Measurements from ENCODE around the gene KDM6B.
A peak's percentile ranks its signal among the peaks of the same experiment; 100 is the strongest.

The KDM6B gene

GRCh38 chr17:7852919-7853690 is 19.1 kb downstream of the KDM6B start:
- no peak overlapping the region for H3K4me3 ChIP-seq (ENCODE audit: low read length)
- no CpG with 5 or more reads among the region's 51 CpGs for WGBS (ENCODE audit: insufficient coverage, insufficient read length)
- H3K36me3 ChIP-seq (ENCODE audit: control insufficient read depth, insufficient read depth, low read length) = no peaks in the 10 kb centered on the region; the same call in 1 of the 2 replicates
- DNase-seq (ENCODE audit: low read depth, low spot score) = no peak
- peaks cover 30% of the 10 kb centered on the region for H3K27me3 ChIP-seq (ENCODE audit: control insufficient read depth, insufficient read depth, low read length)
- H3K4me1 ChIP-seq (ENCODE audit: control insufficient read depth, insufficient read depth, low read length) = peaks cover 13% of the 10 kb centered on the region
- no peaks in the 10 kb centered on the region for H3K9me3 ChIP-seq (ENCODE audit: control insufficient read depth, insufficient read depth, low read length)
- H3K27ac ChIP-seq (ENCODE audit: low read length) = no peak overlapping the region

GRCh38 chr17:7853691-7854038 is 19.6 kb downstream of the KDM6B start:
- Histone ChIP-seq H3K9me3 (ENCODE audit: control insufficient read depth, insufficient read depth, low read length) (no peaks in the 10 kb centered on the region), H3K27ac (ENCODE audit: low read length) (no peak overlapping the region), H3K36me3 (ENCODE audit: control insufficient read depth, insufficient read depth, low read length) (no peaks in the 10 kb centered on the region; the same call in 1 of the 2 replicates), H3K4me3 (ENCODE audit: low read length) (no peak overlapping the region), H3K4me1 (ENCODE audit: control insufficient read depth, insufficient read depth, low read length) (peaks cover 13% of the 10 kb centered on the region), H3K27me3 (ENCODE audit: control insufficient read depth, insufficient read depth, low read length) (peaks cover 30% of the 10 kb centered on the region)
- WGBS (ENCODE audit: insufficient coverage, insufficient read length) = no CpG with 5 or more reads among the region's 21 CpGs
- no peak for DNase-seq (ENCODE audit: low read depth, low spot score)

- H3K4me3 ChIP-seq (ENCODE audit: low read length) = no peak overlapping the region; the same call in 1 of the 2 replicates
- peaks cover 30% of the 10 kb centered on the region for H3K27me3 ChIP-seq (ENCODE audit: control insufficient read depth, insufficient read depth, low read length)
- DNase-seq (ENCODE audit: low read depth, low spot score) = no peak
- H3K4me1 ChIP-seq (ENCODE audit: control insufficient read depth, insufficient read depth, low read length) = peaks cover 14% of the 10 kb centered on the region
- H3K36me3 ChIP-seq (ENCODE audit: control insufficient read depth, insufficient read depth, low read length) = no peaks in the 10 kb centered on the region; the same call in 1 of the 2 replicates
- no peaks in the 10 kb centered on the region for H3K9me3 ChIP-seq (ENCODE audit: control insufficient read depth, insufficient read depth, low read length)
- no peak overlapping the region for H3K27ac ChIP-seq (ENCODE audit: low read length)
- no CpG with 5 or more reads among the region's 31 CpGs for WGBS (ENCODE audit: insufficient coverage, insufficient read length)
These were observed 20.2 kb downstream of the KDM6B start for GRCh38 chr17:7854078-7854777.

- peaks cover 14% of the 10 kb centered on the region for H3K4me1 ChIP-seq (ENCODE audit: control insufficient read depth, insufficient read depth, low read length)
- peaks cover 30% of the 10 kb centered on the region for H3K27me3 ChIP-seq (ENCODE audit: control insufficient read depth, insufficient read depth, low read length)
- H3K4me3 ChIP-seq (ENCODE audit: low read length) = peak within 1 kb of the TSS; percentile 8; the same call in 1 of the 2 replicates
- no peaks in the 10 kb centered on the region for H3K36me3 ChIP-seq (ENCODE audit: control insufficient read depth, insufficient read depth, low read length)
- no peak for DNase-seq (ENCODE audit: low read depth, low spot score)
- no peak within 1 kb of the TSS for H3K27ac ChIP-seq (ENCODE audit: low read length)
- no CpG with 5 or more reads among the region's 57 CpGs for WGBS (ENCODE audit: insufficient coverage, insufficient read length)
- H3K9me3 ChIP-seq (ENCODE audit: control insufficient read depth, insufficient read depth, low read length) = no peaks in the 10 kb centered on the region
These were observed 21.0 kb downstream of the KDM6B start, which contains the start of gene TMEM88 for GRCh38 chr17:7854851-7855659. Gene TMEM88, plus strand, starts transcription at chr17:7855066. Its CDS starts 9 bp downstream, at chr17:7855075.

GRCh38 chr17:7855660-7856010 is 21.6 kb downstream of the KDM6B start:
- H3K4me1 ChIP-seq (ENCODE audit: control insufficient read depth, insufficient read depth, low read length) = peaks cover 14% of the 10 kb centered on the region
- H3K4me3 ChIP-seq (ENCODE audit: low read length) = no peak overlapping the region; the same call in 1 of the 2 replicates
- WGBS (ENCODE audit: insufficient coverage, insufficient read length) = no CpG with 5 or more reads among the region's 15 CpGs
- no peaks in the 10 kb centered on the region for H3K9me3 ChIP-seq (ENCODE audit: control insufficient read depth, insufficient read depth, low read length)
- no peak for DNase-seq (ENCODE audit: low read depth, low spot score)
- H3K27me3 ChIP-seq (ENCODE audit: control insufficient read depth, insufficient read depth, low read length) = peaks cover 30% of the 10 kb centered on the region
- H3K36me3 ChIP-seq (ENCODE audit: control insufficient read depth, insufficient read depth, low read length) = no peaks in the 10 kb centered on the region
- H3K27ac ChIP-seq (ENCODE audit: low read length) = no peak overlapping the region

GRCh38 chr17:7856011-7856810 is 22.2 kb downstream of the KDM6B start:
- Histone ChIP-seq H3K27me3 (ENCODE audit: control insufficient read depth, insufficient read depth, low read length) (peaks cover 30% of the 10 kb centered on the region), H3K4me3 (ENCODE audit: low read length) (peak overlapping the region; percentile 72; the same call in 1 of the 2 replicates), H3K4me1 (ENCODE audit: control insufficient read depth, insufficient read depth, low read length) (peaks cover 14% of the 10 kb centered on the region), H3K9me3 (ENCODE audit: control insufficient read depth, insufficient read depth, low read length) (no peaks in the 10 kb centered on the region), H3K27ac (ENCODE audit: low read length) (no peak overlapping the region), H3K36me3 (ENCODE audit: control insufficient read depth, insufficient read depth, low read length) (no peaks in the 10 kb centered on the region)
- no CpG with 5 or more reads among the region's 29 CpGs for WGBS (ENCODE audit: insufficient coverage, insufficient read length)
- DNase-seq (ENCODE audit: low read depth, low spot score) = no peak

- peaks cover 28% of the 10 kb centered on the region for H3K27me3 ChIP-seq (ENCODE audit: control insufficient read depth, insufficient read depth, low read length)
- no peaks in the 10 kb centered on the region for H3K9me3 ChIP-seq (ENCODE audit: control insufficient read depth, insufficient read depth, low read length)
- peaks cover 12% of the 10 kb centered on the region for H3K4me1 ChIP-seq (ENCODE audit: control insufficient read depth, insufficient read depth, low read length)
- no CpG with 5 or more reads among the region's 64 CpGs for WGBS (ENCODE audit: insufficient coverage, insufficient read length)
- H3K36me3 ChIP-seq (ENCODE audit: control insufficient read depth, insufficient read depth, low read length) = no peaks in the 10 kb centered on the region
- H3K4me3 ChIP-seq (ENCODE audit: low read length) = peak within 1 kb of the TSS; percentile 72; the same call in 1 of the 2 replicates
- peak; percentile 97 for DNase-seq (ENCODE audit: low read depth, low spot score)
- H3K27ac ChIP-seq (ENCODE audit: low read length) = no peak within 1 kb of the TSS
These were observed 23.0 kb downstream of the KDM6B start, which contains the start of gene NAA38 for GRCh38 chr17:7856811-7857712. Gene NAA38, minus strand, starts transcription at chr17:7857559. Its CDS starts 96 bp downstream, at chr17:7857463.

- H3K27ac ChIP-seq (ENCODE audit: low read length) = no peak within 1 kb of the TSS
- H3K9me3 ChIP-seq (ENCODE audit: control insufficient read depth, insufficient read depth, low read length) = no peaks in the 10 kb centered on the region
- WGBS (ENCODE audit: insufficient coverage, insufficient read length) = no CpG with 5 or more reads among the region's 48 CpGs
- no peak for DNase-seq (ENCODE audit: low read depth, low spot score)
- no peaks in the 10 kb centered on the region for H3K36me3 ChIP-seq (ENCODE audit: control insufficient read depth, insufficient read depth, low read length)
- H3K27me3 ChIP-seq (ENCODE audit: control insufficient read depth, insufficient read depth, low read length) = peaks cover 19% of the 10 kb centered on the region
- H3K4me3 ChIP-seq (ENCODE audit: low read length) = peak within 1 kb of the TSS; percentile 72; the same call in 1 of the 2 replicates
- peaks cover 11% of the 10 kb centered on the region for H3K4me1 ChIP-seq (ENCODE audit: control insufficient read depth, insufficient read depth, low read length)
These were observed 23.9 kb downstream of the KDM6B start, which contains the start of gene CYB5D1 for GRCh38 chr17:7857713-7858521. Gene CYB5D1, plus strand, starts transcription at chr17:7858003. Its CDS starts 132 bp downstream, at chr17:7858135.

All from iPS DF 6.9 (cell line).